ENCODE data around the gene CD6.

DNA sequence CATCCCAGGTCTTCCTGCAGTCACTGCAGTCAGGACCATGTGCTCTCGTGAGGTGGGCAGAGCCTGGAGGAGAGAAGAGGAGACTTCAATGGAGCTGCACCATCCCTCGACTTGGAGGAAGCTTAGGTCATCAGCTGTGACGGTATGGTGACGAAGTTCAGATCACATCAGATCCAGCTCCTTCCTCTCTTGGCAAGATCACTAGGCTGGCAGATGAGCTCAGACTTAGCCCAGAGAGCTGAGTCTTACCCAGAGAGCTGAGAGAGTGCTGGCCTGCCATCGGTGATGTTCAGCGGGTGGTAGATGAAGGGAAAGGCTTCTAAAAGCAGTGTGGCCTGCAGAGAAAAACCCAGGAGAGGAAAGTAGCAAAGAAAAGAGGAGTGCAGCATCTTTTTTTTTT is 17.7 kb upstream of the CD6 start:
- TF ChIP-seq POLR2AphosphoS5 (IDR thresholded peaks at IDR 0.05; ENCODE audit: low read depth, low read length): no peak
- no peak for TF ChIP-seq FOXP2 (optimal IDR thresholded peaks at IDR 0.05; ENCODE audit: borderline replicate concordance, extremely low read depth, extremely low read length, insufficient read depth)

Data from PFSK-1 (cell line).